Measurements from ENCODE around the gene TMEM94. TPM values are rescaled to one million over a fixed set of nuclear protein-coding genes. Genes with fewer than 3 reads are reported as not detected.

Gene TMEM94
- total and polyA plus RNA-seq, 2 of the 8 experiments (the other 6 are each of a cell fraction or from before 2014, with no cell fraction given): 54.8 to 69.9 TPM

GRCh38 chr17:75514299-75514918 is 58.0 kb downstream of the TMEM94 start:
- Histone ChIP-seq H3K79me1 (ENCODE audit: low read depth, low read length) (peaks cover 3% of the 10 kb centered on the region), H2BK12ac (ENCODE audit: low read depth, low read length) (peak overlapping the region; percentile 68; the same call in 1 of the 2 replicates), H3K79me2 (ENCODE audit: control insufficient read depth in 1 of 2, insufficient read depth in 2 of 2, low read length in 2 of 2) (peaks cover 0 to 16% of the 10 kb centered on the region in 2 experiments; a peak in 1 of 4 replicates), H3K56ac (replicated peaks; ENCODE audit: insufficient read length, low read depth, low read length) (peak overlapping the region; percentile 42), H2BK120ac (replicated peaks; ENCODE audit: low read depth, low read length) (no peak overlapping the region), H3K36me3 (ENCODE audit: control insufficient read depth in 2 of 4, insufficient read depth in 4 of 4, low read length in 3 of 4) (peaks cover 0 to 7% (median 1%) of the 10 kb centered on the region in 4 experiments; a peak in 3 of 8 replicates), H3K18ac (ENCODE audit: extremely low read depth, low read length) (no peak overlapping the region), H4K91ac (replicated peaks; ENCODE audit: insufficient read length, low read length) (no peak overlapping the region), H3K4me1 (replicated peaks in 1 of 4; ENCODE audit: control insufficient read depth in 3 of 4, insufficient read depth in 4 of 4, low read length in 3 of 4) (peaks cover 0 to 14% (median 8%) of the 10 kb centered on the region in 4 experiments; a peak in 6 of 7 replicates), H3K4me3 (ENCODE audit: extremely low read depth in 1 of 4, insufficient read depth in 2 of 4, low read depth in 3 of 4, low read length in 4 of 4) (peak overlapping the region; percentile 72 to 92 (median 82)), H2BK20ac (ENCODE audit: low read length) (no peak overlapping the region), H2BK5ac (ENCODE audit: low read depth, low read length) (peak overlapping the region; percentile 52; the same call in 1 of the 2 replicates), H4K20me1 (replicated peaks in 1 of 2; ENCODE audit: control insufficient read depth in 1 of 2, insufficient read depth in 2 of 2, low read length in 2 of 2) (peaks cover 2 to 36% of the 10 kb centered on the region in 2 experiments), H3K23me2 (ENCODE audit: low read depth, low read length) (peaks cover 18% of the 10 kb centered on the region), H3K23ac (ENCODE audit: insufficient read length) (no peak overlapping the region), H3K27me3 (replicated peaks in 1 of 4; ENCODE audit: control insufficient read depth in 3 of 4, extremely low read depth in 1 of 4, insufficient read depth in 3 of 4, low read length in 3 of 4) (no peaks in the 10 kb centered on the region), H2AFZ (ENCODE audit: low read length) (no peak overlapping the region), H3K4me2 (ENCODE audit: insufficient read depth in 1 of 2, low read depth in 2 of 2, low read length in 2 of 2) (peak overlapping the region; percentile 86 to 95), H3K27ac (ENCODE audit: low read depth, low read length) (peak overlapping the region; percentile 59; the same call in 1 of the 2 replicates), H3K14ac (ENCODE audit: insufficient read length) (no peak overlapping the region), H4K8ac (ENCODE audit: extremely low read depth, insufficient read depth, low read length) (peak overlapping the region; percentile 22; the same call in 1 of the 2 replicates), H3K9ac (replicated peaks in 1 of 4; ENCODE audit: extremely low read depth in 1 of 4, low read depth in 3 of 4, low read length in 3 of 4) (peak overlapping the region in 3 of 4 experiments; percentile 45 to 77 (median 67); a peak in 6 of 7 replicates), H3K4ac (replicated peaks; ENCODE audit: insufficient read length, low read depth, low read length) (no peak overlapping the region), H2AK5ac (ENCODE audit: low read depth, low read length) (no peak overlapping the region), H3K9me3 (ENCODE audit: insufficient read depth in 2 of 2, low read depth in 1 of 2, low read length in 1 of 2) (no peaks in the 10 kb centered on the region), H2BK15ac (ENCODE audit: low read length) (0 out of 2 replicates have a peak overlapping the region, but pooled peaks have one; percentile 46), H4K5ac (ENCODE audit: insufficient read length, low read depth, low read length) (no peak overlapping the region)
- no peak for TF ChIP-seq CEBPB (IDR thresholded peaks at IDR 0.05; ENCODE audit: low read depth, low read length)
- peak; percentile 50 for TF ChIP-seq SAP30 (IDR thresholded peaks at IDR 0.05; ENCODE audit: insufficient read depth, insufficient replicate concordance, low read length)
- TF ChIP-seq RFX5 (IDR thresholded peaks at IDR 0.05; ENCODE audit: borderline replicate concordance, low read depth, low read length): 0 out of 2 replicates have a peak, but pooled peaks have one; percentile 22
- ChIA-PET POLR2A (ENCODE audit: partially characterized antibody) (interaction anchor here (0.8 to 4.5 kb wide), 5 partner anchors 10 to 29 kb away, joined by 3 to 35 read pairs (median 3); no protein-coding TSS in a partner anchor), CTCF (ENCODE audit: partially characterized antibody) (interaction anchor here (0.6 to 3.9 kb wide), 6 partner anchors 10 to 391 kb away, joined by 3 to 31 read pairs (median 4); no protein-coding TSS in a partner anchor)
- WGBS, 2 experiments (ENCODE audit: extremely low coverage in 1 of 2, insufficient coverage in 1 of 2, insufficient read length in 1 of 2, insufficient replicate concordance in 2 of 2, low coverage in 1 of 2, low lambda C conversion rate in 2 of 2, missing lambda C conversion rate in 1 of 2): 28% methylated on average over 15 of the region's 15 CpGs; no CpG with 5 or more reads in 1 of the 2 experiments
- DNase-seq (ENCODE audit: low read depth in 1 of 2, low spot score in 2 of 2): no peak
- FAIRE-seq: no peak

Data from H1 (cell line).